IgD-negative memory B cell (primary cell): ENCODE measurements around the gene ETFBKMT. TPM values are rescaled to one million over a fixed set of nuclear protein-coding genes. Genes with fewer than 3 reads are reported as not detected.

ENCODE experiments used
- H3K27ac Mint-ChIP-seq, 3 donors: one replicate each; pipeline ENCODE4 v1.8.0; 2020 to 2022; ENCODE audit warnings: mild to moderate bottlenecking in 3 of 3, mixed read lengths in 3 of 3, moderate library complexity in 1 of 3
- H3K27me3 Mint-ChIP-seq: one replicate; pipeline ENCODE4 v1.8.0; 2021; ENCODE audit warnings: mixed read lengths
- H3K36me3 Mint-ChIP-seq: one replicate; pipeline ENCODE4 v1.8.0; 2020; ENCODE audit warnings: mild to moderate bottlenecking, mixed read lengths
- H3K4me1 Mint-ChIP-seq, 3 donors: one replicate each; pipeline ENCODE4 v1.8.0; 2020 to 2022; ENCODE audit warnings: mixed read lengths in 3 of 3, mild to moderate bottlenecking in 1 of 3
- H3K4me3 Mint-ChIP-seq, 4 donors: one replicate each; pipeline ENCODE4 v1.8.0; 2020 to 2022; ENCODE audit warnings: mild to moderate bottlenecking in 4 of 4, mixed read lengths in 4 of 4, moderate library complexity in 3 of 4
- H3K9me3 Mint-ChIP-seq, 3 donors: one replicate each; pipeline ENCODE4 v1.8.0; 2020 to 2021; ENCODE audit warnings: mixed read lengths in 3 of 3, mild to moderate bottlenecking in 1 of 3
- polyA plus RNA-seq: library from polyadenylated mRNA; unstranded; fragments of 300-500 nt; fragmentation: Illumina TruSeq; gene quantifications from one replicate; pipeline ENCODE4 v1.2.3, GENCODE V29; 2021

ETFBKMT gene
- 1.3 TPM for polyA plus RNA-seq

- peak within 1 kb of the TSS; percentile 88 to 99 (median 96) for H3K27ac Mint-ChIP-seq
- peaks cover 18 to 33% (median 25%) of the 10 kb centered on the region in 3 donors for H3K4me1 Mint-ChIP-seq
- peaks cover 0 to 3% (median 0%) of the 10 kb centered on the region in 3 donors for H3K9me3 Mint-ChIP-seq
- no peaks in the 10 kb centered on the region for H3K27me3 Mint-ChIP-seq
- H3K36me3 Mint-ChIP-seq, result peaks cover 2% of the 10 kb centered on the region
- peak within 1 kb of the TSS; percentile 88 to 100 (median 98) for H3K4me3 Mint-ChIP-seq
Measured at GRCh38 chr12:31659087-31659942, at the start of gene ETFBKMT. ETFBKMT (plus strand) TSS chr12:31659688; CDS start chr12:31661954, 2,266 bp downstream.

GRCh38 chr12:31612819-31613218, 46.7 kb upstream of the ETFBKMT start:
- H3K4me1 Mint-ChIP-seq, result peaks cover 0 to 2% (median 0%) of the 10 kb centered on the region in 3 donors
- no peaks in the 10 kb centered on the region for H3K36me3 Mint-ChIP-seq
- H3K27me3 Mint-ChIP-seq, result peaks cover 2% of the 10 kb centered on the region
- H3K4me3 Mint-ChIP-seq, result no peak overlapping the region
- peaks cover 0 to 12% (median 3%) of the 10 kb centered on the region in 3 donors for H3K9me3 Mint-ChIP-seq
- H3K27ac Mint-ChIP-seq, result no peak overlapping the region

GRCh38 chr12:31618228-31619025, 41.1 kb upstream of the ETFBKMT start:
- Mint-ChIP-seq H3K27me3 (no peaks in the 10 kb centered on the region), H3K4me3 (no peak overlapping the region), H3K9me3 (no peaks in the 10 kb centered on the region), H3K4me1 (peaks cover 0 to 7% (median 4%) of the 10 kb centered on the region in 3 donors), H3K27ac (no peak overlapping the region), H3K36me3 (no peaks in the 10 kb centered on the region)

GRCh38 chr12:31620311-31620710, 39.2 kb upstream of the ETFBKMT start:
- Mint-ChIP-seq H3K36me3 (no peaks in the 10 kb centered on the region), H3K27ac (no peak overlapping the region), H3K4me3 (no peak overlapping the region), H3K9me3 (no peaks in the 10 kb centered on the region), H3K4me1 (peaks cover 0 to 7% (median 4%) of the 10 kb centered on the region in 3 donors), H3K27me3 (no peaks in the 10 kb centered on the region)

- H3K27ac Mint-ChIP-seq, result peak overlapping the region in 1 of 3 donors; percentile 50
- no peak overlapping the region for H3K4me3 Mint-ChIP-seq
- H3K36me3 Mint-ChIP-seq, result no peaks in the 10 kb centered on the region
- H3K4me1 Mint-ChIP-seq, result peaks cover 0 to 7% (median 4%) of the 10 kb centered on the region in 3 donors
- no peaks in the 10 kb centered on the region for H3K9me3 Mint-ChIP-seq
- H3K27me3 Mint-ChIP-seq, result no peaks in the 10 kb centered on the region
Measured at GRCh38 chr12:31622038-31622437, 37.5 kb upstream of the ETFBKMT start.

- H3K4me1 Mint-ChIP-seq, result peaks cover 4 to 18% (median 6%) of the 10 kb centered on the region in 3 donors
- H3K27ac Mint-ChIP-seq, result no peak overlapping the region
- H3K27me3 Mint-ChIP-seq, result no peaks in the 10 kb centered on the region
- H3K9me3 Mint-ChIP-seq, result peaks cover 0 to 2% (median 0%) of the 10 kb centered on the region in 3 donors
- no peaks in the 10 kb centered on the region for H3K36me3 Mint-ChIP-seq
- H3K4me3 Mint-ChIP-seq, result no peak overlapping the region
Measured at GRCh38 chr12:31626270-31626995, 33.1 kb upstream of the ETFBKMT start.

GRCh38 chr12:31627456-31628054, 31.9 kb upstream of the ETFBKMT start:
- H3K9me3 Mint-ChIP-seq, result peaks cover 0 to 2% (median 0%) of the 10 kb centered on the region in 3 donors
- no peaks in the 10 kb centered on the region for H3K27me3 Mint-ChIP-seq

GRCh38 chr12:31629756-31630732, 29.4 kb upstream of the ETFBKMT start:
- peaks cover 0 to 2% (median 0%) of the 10 kb centered on the region in 3 donors for H3K9me3 Mint-ChIP-seq
- no peaks in the 10 kb centered on the region for H3K36me3 Mint-ChIP-seq
- peak overlapping the region; percentile 20 to 72 (median 50) for H3K27ac Mint-ChIP-seq
- no peak overlapping the region for H3K4me3 Mint-ChIP-seq
- no peaks in the 10 kb centered on the region for H3K27me3 Mint-ChIP-seq
- H3K4me1 Mint-ChIP-seq, result peaks cover 13 to 32% (median 13%) of the 10 kb centered on the region in 3 donors

More at GRCh38 chr12:31627456-31628054, 31.9 kb upstream of the ETFBKMT start:
- no peak overlapping the region for H3K27ac Mint-ChIP-seq
- no peak overlapping the region for H3K4me3 Mint-ChIP-seq
- peaks cover 12 to 29% (median 13%) of the 10 kb centered on the region in 3 donors for H3K4me1 Mint-ChIP-seq
- no peaks in the 10 kb centered on the region for H3K36me3 Mint-ChIP-seq

- Mint-ChIP-seq H3K4me3 (peak overlapping the region in 2 of 4 donors; percentile 10 to 79), H3K4me1 (peaks cover 14 to 33% (median 15%) of the 10 kb centered on the region in 3 donors), H3K36me3 (no peaks in the 10 kb centered on the region), H3K9me3 (peaks cover 0 to 2% (median 0%) of the 10 kb centered on the region in 3 donors), H3K27me3 (no peaks in the 10 kb centered on the region), H3K27ac (peak overlapping the region in 2 of 3 donors; percentile 20 to 49)
Measured at GRCh38 chr12:31631023-31631724, 28.3 kb upstream of the ETFBKMT start.

GRCh38 chr12:31631809-31632208, 27.7 kb upstream of the ETFBKMT start:
- Mint-ChIP-seq H3K27me3 (no peaks in the 10 kb centered on the region), H3K27ac (peak overlapping the region in 1 of 3 donors; percentile 49), H3K4me3 (peak overlapping the region in 2 of 4 donors; percentile 9 to 79), H3K4me1 (peaks cover 19 to 40% (median 19%) of the 10 kb centered on the region in 3 donors), H3K9me3 (peaks cover 0 to 2% (median 0%) of the 10 kb centered on the region in 3 donors), H3K36me3 (no peaks in the 10 kb centered on the region)

GRCh38 chr12:31633464-31633863, 26.0 kb upstream of the ETFBKMT start:
- no peaks in the 10 kb centered on the region for H3K27me3 Mint-ChIP-seq
- H3K27ac Mint-ChIP-seq, result no peak overlapping the region
- H3K36me3 Mint-ChIP-seq, result no peaks in the 10 kb centered on the region
- H3K9me3 Mint-ChIP-seq, result peaks cover 0 to 2% (median 0%) of the 10 kb centered on the region in 3 donors
- no peak overlapping the region for H3K4me3 Mint-ChIP-seq
- H3K4me1 Mint-ChIP-seq, result peaks cover 21 to 41% (median 25%) of the 10 kb centered on the region in 3 donors

- H3K4me1 Mint-ChIP-seq, result peaks cover 19 to 35% (median 23%) of the 10 kb centered on the region in 3 donors
Measured at GRCh38 chr12:31634620-31635019, 24.9 kb upstream of the ETFBKMT start.

More at GRCh38 chr12:31634620-31635019, 24.9 kb upstream of the ETFBKMT start:
- Mint-ChIP-seq H3K9me3 (no peaks in the 10 kb centered on the region), H3K4me3 (peak overlapping the region in 1 of 4 donors; percentile 32), H3K36me3 (no peaks in the 10 kb centered on the region), H3K27me3 (no peaks in the 10 kb centered on the region), H3K27ac (peak overlapping the region in 1 of 3 donors; percentile 27)
